Measurements from ENCODE around the gene PCLO.

- TF ChIP-seq CTCF (IDR thresholded peaks at IDR 0.05): no peak
- TF ChIP-seq REST (IDR thresholded peaks at IDR 0.05): no peak
- no peak for TF ChIP-seq POLR2A (IDR thresholded peaks at IDR 0.05; ENCODE audit: low read length)
- no peak for TF ChIP-seq CEBPB (IDR thresholded peaks at IDR 0.05)
Observed at GRCh38 chr7:82985144-82985802, 177.4 kb downstream of the PCLO start.

Data from A549 (cell line).